ENCODE data around the gene CDK5RAP1. TPM values are rescaled to one million over a fixed set of nuclear protein-coding genes. Genes with fewer than 3 reads are reported as not detected.

CDK5RAP1 gene
- total and polyA plus RNA-seq, 2 experiments from 2014 or later, result 37.9 to 47.8 TPM

GRCh38 chr20:33323236-33323635 lies 78.1 kb downstream of the CDK5RAP1 start:
- Histone ChIP-seq H3K4me1 (ENCODE audit: low read depth) (no peaks in the 10 kb centered on the region), H3K4me3 (no peak overlapping the region), H3K27me3 (no peaks in the 10 kb centered on the region), H3K27ac (no peak overlapping the region), H3K36me3 (no peaks in the 10 kb centered on the region), H3K9me3 (ENCODE audit: low read depth) (no peaks in the 10 kb centered on the region)
- no peak for DNase-seq (ENCODE audit: low read depth in 1 of 2, low spot score in 1 of 2)
- no peak for TF ChIP-seq CTCF (IDR thresholded peaks at IDR 0.05; ENCODE audit: low read depth, low read length)

- no peaks in the 10 kb centered on the region for H3K4me1 ChIP-seq (ENCODE audit: low read depth)
- no peak for DNase-seq (ENCODE audit: low read depth in 1 of 2, low spot score in 1 of 2)
These were observed 78.9 kb downstream of the CDK5RAP1 start for GRCh38 chr20:33322456-33322855.

GRCh38 chr20:33320006-33320405 lies 81.3 kb downstream of the CDK5RAP1 start:
- TF ChIP-seq CTCF (IDR thresholded peaks at IDR 0.05; ENCODE audit: low read depth, low read length), result no peak
- no peaks in the 10 kb centered on the region for H3K9me3 ChIP-seq (ENCODE audit: low read depth)
- no peak overlapping the region for H3K27ac ChIP-seq
- DNase-seq (ENCODE audit: low read depth in 1 of 2, low spot score in 1 of 2), result no peak
- H3K27me3 ChIP-seq, result no peaks in the 10 kb centered on the region
- H3K4me3 ChIP-seq, result no peak overlapping the region
- H3K4me1 ChIP-seq (ENCODE audit: low read depth), result no peaks in the 10 kb centered on the region
- H3K36me3 ChIP-seq, result no peaks in the 10 kb centered on the region

More at GRCh38 chr20:33322456-33322855, 78.9 kb downstream of the CDK5RAP1 start:
- H3K9me3 ChIP-seq (ENCODE audit: low read depth), result no peaks in the 10 kb centered on the region
- no peak for TF ChIP-seq CTCF (IDR thresholded peaks at IDR 0.05; ENCODE audit: low read depth, low read length)
- no peak overlapping the region for H3K27ac ChIP-seq
- H3K4me3 ChIP-seq, result no peak overlapping the region
- H3K27me3 ChIP-seq, result no peaks in the 10 kb centered on the region
- no peaks in the 10 kb centered on the region for H3K36me3 ChIP-seq

- no peak for DNase-seq (ENCODE audit: low read depth in 1 of 2, low spot score in 1 of 2)
- TF ChIP-seq CTCF (IDR thresholded peaks at IDR 0.05; ENCODE audit: low read depth, low read length), result no peak
- Histone ChIP-seq H3K36me3 (no peaks in the 10 kb centered on the region), H3K4me3 (no peak overlapping the region), H3K9me3 (ENCODE audit: low read depth) (no peaks in the 10 kb centered on the region), H3K4me1 (ENCODE audit: low read depth) (no peaks in the 10 kb centered on the region), H3K27me3 (no peaks in the 10 kb centered on the region), H3K27ac (no peak overlapping the region)
These were observed 83.3 kb downstream of the CDK5RAP1 start for GRCh38 chr20:33318096-33318429.

GRCh38 chr20:33317424-33318095 lies 83.8 kb downstream of the CDK5RAP1 start:
- H3K27me3 ChIP-seq, result no peaks in the 10 kb centered on the region
- H3K27ac ChIP-seq, result no peak overlapping the region
- no peak for DNase-seq (ENCODE audit: low read depth in 1 of 2, low spot score in 1 of 2)
- no peak overlapping the region for H3K4me3 ChIP-seq
- H3K9me3 ChIP-seq (ENCODE audit: low read depth), result no peaks in the 10 kb centered on the region
- H3K4me1 ChIP-seq (ENCODE audit: low read depth), result no peaks in the 10 kb centered on the region
- no peak for TF ChIP-seq CTCF (IDR thresholded peaks at IDR 0.05; ENCODE audit: low read depth, low read length)
- no peaks in the 10 kb centered on the region for H3K36me3 ChIP-seq

All from cardiac muscle cell (in vitro differentiated cells and primary cell).